DMS 273 (cell line): ENCODE measurements around the gene MYL10.
"Not testable (repeated sequence)": the region's sequence is repeated elsewhere in the genome, so short reads cannot be mapped to it uniquely, and the experiment has no call there.

Experiments used
- DNase-seq: peaks from one replicate; lab custom pipeline; 2025; ENCODE audit not compliant: unreplicated experiment; lab: John Stamatoyannopoulos, UW

MYL10 gene

DNA sequence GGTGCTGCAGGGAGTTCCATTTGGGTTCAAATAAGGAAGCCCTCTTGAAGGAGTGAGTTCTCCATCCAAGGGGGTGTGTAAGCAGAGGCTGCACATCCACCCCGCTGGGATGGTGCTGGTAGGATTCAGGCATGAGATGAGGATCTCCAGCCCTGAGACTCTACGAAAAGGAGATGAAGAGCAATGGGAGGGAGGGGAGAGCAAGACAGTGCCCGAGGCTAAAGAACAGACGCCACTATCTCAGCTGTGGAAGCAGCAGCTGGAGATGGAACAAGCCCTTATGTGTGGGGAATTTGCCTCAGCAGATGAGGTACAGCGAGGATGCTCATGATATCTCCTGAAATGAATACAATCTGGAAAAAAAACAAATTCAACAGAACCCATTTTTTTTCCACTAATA, 28.1 kb upstream of the MYL10 start:
- DNase-seq: no peak

DNA sequence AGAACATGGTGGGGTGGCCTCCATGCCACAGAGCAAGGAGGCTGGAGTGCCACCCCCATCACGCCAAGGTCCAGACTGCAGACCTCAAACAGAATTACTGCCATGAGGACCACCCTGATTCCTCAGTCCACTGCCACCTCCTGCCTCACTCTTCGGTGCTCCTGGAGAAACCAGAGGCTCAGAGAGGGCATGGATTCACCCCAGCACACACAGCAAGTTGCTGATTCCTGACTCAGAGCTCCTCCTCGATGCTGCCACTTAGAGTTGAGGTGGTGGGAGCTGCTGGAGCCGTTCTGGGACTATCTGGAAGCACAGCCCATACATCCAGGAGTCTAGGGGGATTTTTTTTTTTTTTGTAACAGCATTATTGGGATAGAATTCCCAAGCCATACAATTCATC, 22.0 kb upstream of the MYL10 start:
- no peak for DNase-seq

DNA sequence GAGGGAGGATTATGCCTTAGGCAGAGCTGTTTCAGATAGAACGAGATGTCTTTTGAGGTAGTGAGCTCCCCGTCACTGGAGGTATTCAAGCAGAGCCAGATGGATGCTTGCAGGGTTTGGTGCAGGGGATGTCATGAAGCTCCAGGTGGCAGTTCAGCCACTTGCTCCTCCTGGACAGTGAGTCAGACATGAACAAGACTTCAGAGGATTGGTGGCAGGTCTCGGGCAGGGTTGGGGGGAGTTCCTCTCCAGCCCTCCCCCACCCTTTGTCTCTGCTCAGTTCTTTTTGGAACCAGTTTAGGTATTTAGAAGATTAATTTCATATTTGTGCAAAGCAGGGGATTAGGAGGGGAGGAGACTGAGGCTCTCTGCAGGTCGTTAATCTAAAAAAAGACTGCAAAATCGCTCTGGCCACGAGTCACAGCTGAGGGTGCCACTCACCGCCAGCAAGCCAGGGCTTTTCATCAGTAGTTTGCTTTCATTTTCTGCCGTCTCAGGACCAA, 21.5 kb upstream of the MYL10 start:
- no peak for DNase-seq

DNA sequence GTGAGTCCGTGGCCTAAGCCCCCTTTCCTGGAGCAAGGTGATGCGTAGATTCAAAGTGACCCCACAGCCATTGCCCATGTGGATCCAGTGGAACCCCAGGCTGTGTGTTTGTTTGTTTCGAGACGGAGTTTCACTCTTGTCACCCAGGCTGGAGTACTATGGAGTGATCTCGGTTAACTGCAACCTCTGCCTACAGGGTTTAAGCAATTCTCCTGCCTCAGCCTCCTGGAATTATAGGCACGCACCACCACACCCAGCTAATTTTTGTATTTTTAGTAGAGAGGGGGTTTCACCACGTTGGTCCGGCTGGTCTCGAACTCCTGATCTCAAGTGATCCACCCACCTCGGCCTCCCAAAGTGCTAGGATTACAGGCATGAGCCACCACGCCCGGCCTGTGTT, 18.8 kb upstream of the MYL10 start:
- not testable (repeated sequence) for DNase-seq

DNA sequence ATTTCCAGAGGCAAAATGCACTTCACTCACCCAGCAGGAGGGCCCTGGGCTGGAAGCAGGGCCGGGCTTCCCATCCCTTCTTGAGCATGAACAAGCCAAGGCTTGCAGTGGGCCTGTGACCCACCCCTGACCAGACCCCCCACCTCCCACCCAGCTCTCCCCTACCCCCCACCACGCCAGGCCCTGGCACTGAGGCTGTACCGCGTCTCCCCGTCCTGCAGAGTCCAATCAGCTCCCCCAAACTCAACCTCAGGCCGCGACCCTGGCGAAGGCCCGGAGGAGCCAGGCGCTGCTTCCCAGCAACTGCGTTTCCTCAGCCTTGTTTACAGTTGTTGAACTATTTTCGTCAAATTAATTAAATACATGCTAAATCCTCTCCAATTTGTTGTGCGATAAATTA, 16.9 kb upstream of the MYL10 start:
- DNase-seq: no peak

DNA sequence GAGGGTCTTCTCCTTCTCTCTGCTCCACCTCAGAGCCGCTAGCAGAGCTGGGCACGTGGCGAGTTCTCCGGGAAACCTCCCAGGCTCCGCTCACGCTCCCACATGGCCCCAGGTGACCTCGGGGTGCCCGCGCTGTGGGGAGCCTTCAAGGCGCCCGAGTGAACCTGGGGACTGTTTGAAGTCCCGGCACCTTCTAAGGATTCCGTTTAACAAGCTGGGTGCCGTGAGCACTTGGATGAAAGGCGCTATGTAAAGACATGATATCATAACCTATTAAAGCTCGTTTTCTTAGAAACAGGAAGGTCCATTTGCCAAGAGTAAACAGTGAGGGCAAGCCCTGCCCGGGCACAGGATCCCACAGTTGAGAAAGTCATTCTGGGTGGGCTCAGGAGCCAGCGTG, 15.8 kb upstream of the MYL10 start:
- no peak for DNase-seq

DNA sequence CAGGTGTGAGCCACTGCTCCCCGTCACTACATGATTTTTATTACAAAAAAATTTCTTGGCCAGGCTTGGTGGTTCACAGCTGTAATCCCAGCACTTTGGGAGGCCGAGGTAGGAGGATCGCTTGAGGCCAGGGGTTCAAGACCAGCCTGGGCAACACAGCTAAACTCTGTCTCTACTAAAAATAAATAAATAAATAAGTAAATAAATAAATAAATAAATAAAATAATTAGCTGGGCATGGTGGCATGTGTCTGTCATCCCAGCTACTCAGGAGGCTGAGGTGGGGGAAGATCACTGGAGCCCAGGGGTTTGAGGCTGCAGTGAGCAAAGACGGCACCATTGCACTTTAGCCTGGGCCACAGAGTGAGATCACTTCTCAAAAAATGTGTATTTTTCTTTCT, 10.0 kb upstream of the MYL10 start:
- not testable (repeated sequence) for DNase-seq

DNA sequence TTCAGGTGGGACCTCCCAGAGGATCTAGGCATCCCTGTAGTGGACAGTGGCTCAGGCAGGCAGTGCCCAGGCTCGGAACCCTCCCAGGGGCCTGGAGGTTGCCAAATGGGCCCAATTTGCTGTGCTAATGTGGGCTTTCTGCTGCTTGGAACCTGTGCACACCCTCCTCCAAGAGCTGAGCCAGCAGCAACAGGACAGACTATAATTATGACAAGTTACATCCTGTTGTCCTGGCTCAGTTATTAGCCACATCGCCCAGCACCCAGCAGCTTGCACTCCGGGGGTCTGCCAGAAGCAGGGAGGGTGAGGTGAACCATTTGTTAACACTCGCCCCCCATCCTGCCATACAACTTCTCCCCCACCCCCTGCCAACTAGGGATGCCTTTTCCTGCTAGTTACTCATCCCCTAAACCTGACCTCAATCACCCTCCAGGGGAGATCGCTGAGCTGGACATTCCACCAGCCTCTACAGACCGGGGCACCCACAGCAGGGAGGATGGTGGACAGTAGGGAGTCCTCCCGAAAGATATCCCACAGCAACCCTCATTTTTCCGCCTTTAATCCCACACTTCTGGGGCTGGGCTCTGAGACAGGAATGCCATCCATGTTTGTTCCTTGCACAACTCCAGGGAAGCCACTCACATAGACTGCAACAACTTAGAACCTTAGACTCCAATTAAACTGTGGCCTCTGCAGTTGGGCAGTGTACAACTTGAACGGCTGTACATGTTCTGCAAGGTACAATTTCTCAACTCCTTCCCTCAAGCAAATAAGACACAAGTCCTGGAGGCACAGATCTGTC, 7.9 kb upstream of the MYL10 start:
- DNase-seq: no peak

DNA sequence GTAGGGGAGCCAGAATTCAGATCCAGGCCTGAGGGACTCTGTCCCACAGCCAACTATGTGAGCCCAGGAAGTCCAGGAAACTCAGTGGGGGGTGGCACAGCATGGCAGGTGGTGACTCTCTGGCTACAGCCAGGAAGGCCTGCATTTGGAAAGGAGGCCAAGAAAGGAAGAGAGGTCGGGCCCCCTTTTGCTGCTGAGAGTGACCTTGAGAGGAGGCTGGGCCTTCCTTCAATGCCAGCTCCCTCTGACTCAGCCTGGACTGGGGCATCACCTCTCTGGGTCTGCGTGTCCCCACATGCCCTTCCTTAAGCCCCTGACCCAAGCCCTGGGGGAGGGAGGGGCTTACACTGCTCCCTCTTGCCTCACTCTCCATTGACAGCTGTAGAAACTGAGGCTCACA, 6.4 kb upstream of the MYL10 start:
- no peak for DNase-seq

DNA sequence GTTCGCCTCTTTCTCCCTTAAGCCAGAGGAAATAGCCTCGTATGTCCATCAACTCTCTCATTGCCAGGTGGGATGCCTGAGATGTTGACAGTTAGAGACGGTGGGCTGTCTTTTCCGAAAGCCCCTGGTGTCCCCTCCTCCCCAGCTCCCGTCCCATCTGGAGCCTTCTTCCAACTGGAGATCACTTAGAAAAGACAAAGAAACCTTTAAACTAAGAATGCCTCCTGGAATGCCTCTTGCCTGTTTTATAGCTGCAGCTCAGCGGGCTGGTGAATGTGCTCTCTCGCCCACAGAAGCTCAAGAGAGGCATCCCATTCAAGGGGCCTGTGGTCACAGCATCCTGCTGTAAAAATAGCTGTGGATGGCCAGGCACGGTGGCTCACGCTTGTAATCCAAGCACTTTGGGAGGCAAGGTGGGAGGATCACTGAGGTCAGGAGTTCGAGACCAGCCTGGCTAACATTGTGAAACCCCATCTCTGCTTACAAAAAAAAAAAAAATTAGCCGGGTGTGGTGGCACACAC, 5.2 kb upstream of the MYL10 start:
- no peak for DNase-seq

DNA sequence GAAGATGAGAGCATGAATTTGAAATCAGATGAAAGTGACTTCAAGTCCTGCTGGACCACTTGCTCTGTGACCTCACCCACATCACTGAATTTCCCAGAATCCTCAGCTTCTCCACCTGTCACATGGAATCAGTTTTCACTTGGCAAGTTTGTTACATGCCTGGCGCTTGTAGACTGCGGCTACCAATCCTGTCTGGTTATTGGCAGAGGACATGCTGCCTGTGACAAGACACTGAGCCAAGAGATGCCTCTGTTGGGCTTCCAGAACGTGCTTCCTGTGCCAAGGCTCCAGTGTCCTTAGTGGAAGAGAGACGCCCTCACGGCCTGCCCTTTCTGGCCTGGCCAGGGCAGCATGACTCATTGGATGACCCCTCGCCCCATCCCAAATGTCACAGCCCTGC, 4.4 kb upstream of the MYL10 start:
- peak; percentile 37 for DNase-seq

DNA sequence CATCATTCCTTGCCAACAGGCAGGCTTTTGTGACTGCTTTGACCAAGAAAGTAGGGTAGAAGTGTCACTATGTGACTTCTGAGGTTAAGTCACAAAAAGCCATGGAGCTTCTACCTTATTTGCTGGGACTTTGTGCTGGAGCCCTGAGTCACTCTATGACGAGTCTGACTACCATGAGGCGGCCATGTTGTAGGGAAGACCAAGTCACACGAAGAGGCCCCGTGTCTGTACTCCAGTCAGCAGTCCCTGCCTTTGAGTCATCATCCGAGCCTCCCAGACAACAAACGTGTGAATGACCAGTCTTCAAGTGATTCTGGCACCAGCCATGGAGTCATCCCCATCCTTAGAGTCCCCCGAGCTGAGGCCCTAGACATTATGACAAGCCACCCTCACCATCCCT, 3.5 kb upstream of the MYL10 start:
- DNase-seq: no peak

DNA sequence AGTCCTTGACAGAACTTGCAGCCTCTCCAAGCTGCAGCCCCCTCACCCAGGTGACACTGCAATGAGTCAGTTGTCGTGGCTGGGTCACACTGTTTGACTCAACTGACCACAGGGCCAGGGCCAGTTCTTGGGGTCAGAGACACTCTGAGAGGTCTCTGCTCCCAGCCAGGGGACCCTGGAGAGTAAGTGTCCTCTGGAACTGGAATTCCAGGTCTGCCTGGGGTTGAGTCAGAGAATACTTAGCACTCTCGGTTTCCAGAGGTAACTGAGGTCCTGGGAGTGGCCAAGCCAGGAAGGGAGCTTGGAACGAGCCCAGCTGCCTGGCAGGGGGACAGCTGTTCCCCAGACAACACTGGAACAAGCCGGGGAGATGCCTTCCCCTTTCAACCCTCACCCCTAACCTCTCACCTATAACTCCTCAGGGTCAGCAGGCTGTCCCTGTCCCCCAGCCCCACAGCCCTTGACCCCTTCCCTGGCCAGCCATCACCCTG, 2.2 kb upstream of the MYL10 start:
- peak; percentile 78 for DNase-seq

DNA sequence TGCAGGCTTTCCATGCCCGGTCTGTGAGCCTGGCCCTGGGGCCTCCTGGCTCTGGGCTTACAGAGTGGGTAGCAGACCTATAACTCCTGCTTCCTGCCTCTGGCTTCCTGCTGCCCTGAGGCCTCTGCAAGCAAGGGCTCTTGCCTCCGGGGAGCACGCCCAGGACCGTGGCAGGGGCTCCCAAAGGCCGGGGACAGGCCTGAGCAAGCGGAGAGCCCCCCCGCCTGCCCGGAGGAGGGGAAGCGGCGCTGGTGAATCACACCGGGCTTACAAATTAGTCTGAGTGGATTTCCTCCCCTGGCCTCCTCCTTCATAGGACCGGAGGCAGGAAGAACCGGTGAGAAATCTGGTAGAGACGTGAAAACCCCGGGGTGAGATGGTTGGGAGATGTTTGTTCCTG, 1.5 kb upstream of the MYL10 start:
- no peak for DNase-seq

DNA sequence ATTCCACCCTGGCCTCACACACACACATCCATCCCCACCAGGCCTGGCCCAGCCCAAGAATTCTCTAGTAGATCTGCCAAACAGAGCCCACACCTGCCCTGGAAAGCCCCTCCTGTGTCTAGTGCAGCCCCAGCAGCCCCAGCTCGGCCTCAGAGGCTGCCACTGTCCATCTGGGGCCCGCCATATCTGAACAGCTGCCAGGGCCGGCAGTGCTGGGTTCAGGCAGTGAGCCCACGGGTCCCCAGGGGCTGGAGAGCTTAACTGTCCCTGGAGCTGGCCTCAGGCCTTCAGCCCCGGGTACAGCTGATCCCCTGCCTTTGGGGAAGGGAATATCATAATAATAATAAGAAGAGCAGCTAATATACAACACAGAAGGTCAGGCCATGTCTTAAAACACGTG, 574 bp downstream of the MYL10 start:
- peak; percentile 55 for DNase-seq

DNA sequence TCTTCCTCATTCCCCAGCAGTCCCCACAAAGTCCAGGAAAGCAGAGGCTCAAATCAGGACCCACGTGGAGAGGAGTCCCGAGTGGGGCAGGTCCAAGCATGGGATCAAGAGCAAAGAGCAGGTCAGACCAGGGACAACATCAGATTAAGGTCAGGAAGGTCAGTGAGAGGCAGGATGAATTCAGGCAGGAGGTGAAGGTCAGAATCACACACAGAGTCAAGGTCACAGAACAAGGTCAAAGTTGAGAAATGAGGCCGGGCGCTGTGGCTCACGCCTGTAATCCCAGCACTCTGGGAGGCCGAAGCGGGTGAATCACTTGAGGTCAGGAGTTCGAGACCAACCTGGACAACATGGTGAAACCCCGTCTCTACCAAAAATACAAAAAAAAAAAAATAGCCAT, 2.3 kb downstream of the MYL10 start:
- no peak for DNase-seq

DNA sequence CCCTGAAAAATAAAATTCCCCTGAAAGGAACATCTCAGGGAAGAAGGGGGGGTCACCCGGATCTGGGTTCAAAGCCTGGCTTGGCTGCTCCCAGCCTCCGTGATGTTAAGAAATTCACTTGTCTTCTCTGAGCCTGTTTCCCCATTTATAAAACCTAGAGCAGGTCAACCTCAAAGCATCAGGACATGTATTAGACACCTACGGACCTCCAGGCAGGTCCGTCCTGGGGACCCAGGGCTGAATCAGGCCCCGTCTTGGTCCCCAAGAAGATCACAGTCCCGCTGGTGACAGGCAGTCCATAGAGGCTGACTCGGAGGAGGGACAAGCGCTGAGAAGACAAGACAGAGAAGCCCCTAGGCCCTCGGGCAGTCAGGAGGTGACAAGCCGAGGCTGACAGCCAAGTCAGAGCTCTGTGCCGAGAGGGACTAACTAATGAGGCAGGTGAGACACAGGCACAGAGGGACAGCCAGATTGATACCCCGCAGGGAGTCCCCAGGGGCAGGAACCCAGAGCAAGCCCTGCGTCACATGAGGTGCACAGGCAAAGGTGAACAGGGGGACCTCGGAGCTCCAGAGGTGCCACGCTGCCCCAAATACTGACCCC, 2.9 kb downstream of the MYL10 start:
- no peak for DNase-seq

DNA sequence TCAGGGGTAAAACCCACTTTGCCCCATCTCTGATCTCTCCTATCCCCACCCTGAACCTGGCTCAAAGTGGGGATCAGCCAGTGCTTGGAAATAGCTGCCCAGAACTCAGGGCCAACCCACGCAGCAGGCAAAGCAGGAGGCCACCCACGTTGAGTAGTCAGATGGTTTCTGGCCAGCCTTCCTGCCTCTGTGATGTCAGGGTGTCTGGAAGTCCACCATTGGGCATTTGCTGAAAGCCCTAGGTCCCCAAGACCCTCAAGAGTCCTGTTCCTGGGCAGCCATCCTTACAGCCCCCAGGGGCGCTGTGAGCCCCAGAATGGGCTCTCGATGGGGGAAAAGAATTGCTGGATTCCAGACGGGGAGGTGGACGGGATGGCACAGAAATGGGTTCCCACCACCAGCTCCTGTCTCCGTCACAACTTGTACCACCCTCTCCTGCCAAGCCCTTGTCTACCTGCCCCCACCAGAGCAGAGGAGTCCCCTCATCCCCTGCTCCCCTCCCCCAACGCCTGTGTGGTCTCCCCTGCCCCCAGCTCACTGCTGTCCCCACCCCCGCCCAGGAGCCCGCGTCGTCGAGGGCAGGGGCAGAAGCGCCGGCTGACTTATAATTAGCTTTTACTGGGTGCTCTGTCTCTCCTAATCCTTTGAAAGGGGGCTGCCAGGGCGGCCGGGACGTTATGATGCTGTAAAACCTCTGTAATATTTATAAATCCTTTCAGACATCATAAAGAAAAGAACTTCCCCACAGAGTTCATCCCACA, 3.9 kb downstream of the MYL10 start:
- DNase-seq: no peak

DNA sequence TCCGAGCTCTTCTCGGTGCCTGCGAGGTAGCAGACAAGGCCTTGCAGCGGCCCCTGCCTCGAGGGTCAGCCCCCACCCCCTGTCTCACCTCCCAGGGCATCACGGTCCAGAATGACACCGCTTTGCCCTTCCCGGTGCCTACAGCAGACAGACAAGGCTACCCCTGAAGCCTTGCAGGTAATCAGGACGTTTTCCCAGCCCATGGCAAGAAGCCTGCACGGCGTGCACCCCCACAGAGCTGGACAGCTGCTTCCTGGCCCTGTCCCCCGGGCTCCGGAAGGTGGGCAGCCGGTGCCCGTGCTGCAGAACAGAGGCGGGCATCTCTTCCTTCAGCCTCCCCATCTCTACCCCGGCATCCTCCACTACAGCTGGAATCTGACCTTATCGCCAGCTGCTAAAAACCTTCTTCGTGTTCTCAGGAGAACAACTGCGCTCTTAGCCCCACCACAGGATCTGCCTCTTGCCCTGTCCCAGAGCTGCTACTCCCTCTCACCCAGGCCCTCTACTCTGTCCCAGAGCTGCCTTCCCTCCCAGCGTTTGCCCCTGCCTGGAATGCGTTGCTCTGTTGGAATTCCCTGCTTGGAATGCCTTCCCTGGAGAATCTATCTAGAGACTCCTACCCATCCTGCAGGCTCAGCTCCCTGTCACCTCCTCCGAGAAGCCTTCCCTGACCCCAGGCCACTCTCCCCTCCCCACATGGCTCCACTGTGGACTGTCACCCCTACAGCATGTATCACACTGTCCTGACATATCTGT, 4.7 kb downstream of the MYL10 start:
- no peak for DNase-seq

DNA sequence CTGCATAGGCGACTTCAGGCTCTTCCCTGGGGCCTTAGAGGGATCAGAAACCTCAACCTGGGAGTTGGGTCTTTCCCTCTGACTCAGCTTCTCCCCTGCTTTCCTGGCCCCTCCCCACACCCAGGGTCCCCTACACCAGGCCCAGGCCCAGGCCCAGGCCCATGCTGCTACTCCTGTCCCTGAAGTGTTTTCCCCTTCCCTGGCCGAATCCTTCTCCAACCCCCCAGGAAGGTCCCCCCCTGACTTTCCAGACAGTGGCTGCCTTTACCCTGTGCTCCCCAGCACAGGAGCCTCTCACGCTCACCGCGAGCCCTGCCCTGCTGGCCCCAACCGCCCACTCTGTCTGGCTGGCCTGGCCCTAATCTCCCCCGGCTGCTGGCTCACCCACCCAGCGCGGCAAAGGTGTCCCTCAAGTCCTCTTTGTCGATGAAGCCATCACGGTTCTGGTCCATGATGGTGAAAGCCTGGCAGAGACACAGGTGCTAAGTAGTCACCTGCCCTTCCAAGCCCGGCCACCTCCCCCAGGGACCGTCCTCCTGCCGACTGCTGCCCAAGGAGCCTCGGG, 6.4 kb downstream of the MYL10 start:
- DNase-seq: no peak

DNA sequence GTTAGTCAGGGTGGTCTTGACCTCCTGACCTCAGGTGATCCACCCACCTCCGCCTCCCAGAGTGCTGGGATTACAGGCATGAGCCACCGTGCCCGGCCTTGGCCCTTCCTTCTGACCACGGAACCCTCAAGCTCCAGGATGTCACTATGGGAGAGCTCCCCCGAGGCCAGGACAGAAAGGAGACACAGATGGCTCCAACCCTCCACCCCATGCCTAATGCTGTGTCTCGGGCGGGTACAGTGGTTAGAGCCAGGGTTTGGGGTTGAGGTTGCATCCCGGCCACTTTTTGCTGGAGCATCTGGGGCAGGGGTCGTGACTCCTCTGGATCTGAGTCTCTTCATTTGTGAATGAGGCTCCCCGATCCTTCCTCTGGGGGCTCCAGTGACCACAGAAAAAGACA, 8.1 kb downstream of the MYL10 start:
- no peak for DNase-seq
